ENCODE measurements around the gene WDR7. TPM values are rescaled to one million over a fixed set of nuclear protein-coding genes. Genes with fewer than 3 reads are reported as not detected.

The WDR7 gene
- total RNA-seq, 1 experiment from 2014 or later, result 5.1 TPM

DNA sequence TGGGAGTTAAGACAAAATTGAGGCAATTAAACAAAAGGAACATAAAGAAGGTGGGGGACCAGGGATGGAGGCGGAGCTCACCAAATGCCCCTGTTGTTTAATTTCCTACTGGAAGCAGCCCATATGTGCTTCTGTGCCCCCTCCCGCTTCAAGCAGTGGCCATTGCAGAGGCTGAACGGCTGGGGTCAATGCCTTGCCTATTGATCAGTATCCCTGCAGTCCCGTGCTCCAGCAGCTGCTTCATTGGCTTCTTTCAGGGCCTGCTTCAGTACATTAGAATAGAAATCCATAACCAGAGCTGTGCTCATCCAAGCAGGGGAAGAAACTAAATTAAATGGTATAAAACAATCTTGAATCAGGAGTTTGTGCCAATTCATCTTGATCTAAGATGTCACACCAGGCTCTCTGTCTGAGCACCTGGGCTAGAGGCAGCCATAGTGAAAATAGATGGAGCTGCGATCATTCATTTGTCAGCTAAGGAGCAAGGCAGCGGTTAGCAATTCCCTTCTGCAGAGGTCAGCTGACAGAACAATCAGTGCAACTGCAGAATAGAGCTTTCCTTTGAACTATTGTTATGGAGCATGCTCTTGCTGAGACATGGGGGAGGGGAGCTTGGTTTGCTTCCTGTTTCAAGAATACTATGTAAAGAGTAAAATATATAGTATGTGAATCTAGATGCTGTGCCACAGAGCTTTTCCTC, 222.4 kb downstream of the WDR7 start:
- DNase-seq (ENCODE audit: extremely low read depth, low read depth), result no peak

DNA sequence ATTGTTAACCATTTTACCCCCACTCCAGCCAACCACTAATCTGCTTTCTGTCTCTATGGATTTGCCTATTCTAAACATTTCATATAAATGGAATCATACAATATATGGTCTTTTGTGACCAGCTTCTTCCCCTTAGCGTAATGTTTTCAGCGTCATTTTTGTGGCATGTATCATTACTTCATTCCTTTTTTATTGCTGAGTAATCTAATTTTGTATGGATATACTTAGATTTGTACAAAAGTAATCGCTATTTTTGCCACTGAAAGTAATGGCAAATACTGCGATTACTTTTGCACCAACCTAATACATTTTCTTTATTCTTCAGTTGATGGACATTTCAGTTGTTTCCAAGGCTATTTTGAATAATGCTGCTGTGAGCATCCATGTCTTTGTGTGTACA, 227.6 kb downstream of the WDR7 start:
- no peak for DNase-seq (ENCODE audit: extremely low read depth, low read depth)

DNA sequence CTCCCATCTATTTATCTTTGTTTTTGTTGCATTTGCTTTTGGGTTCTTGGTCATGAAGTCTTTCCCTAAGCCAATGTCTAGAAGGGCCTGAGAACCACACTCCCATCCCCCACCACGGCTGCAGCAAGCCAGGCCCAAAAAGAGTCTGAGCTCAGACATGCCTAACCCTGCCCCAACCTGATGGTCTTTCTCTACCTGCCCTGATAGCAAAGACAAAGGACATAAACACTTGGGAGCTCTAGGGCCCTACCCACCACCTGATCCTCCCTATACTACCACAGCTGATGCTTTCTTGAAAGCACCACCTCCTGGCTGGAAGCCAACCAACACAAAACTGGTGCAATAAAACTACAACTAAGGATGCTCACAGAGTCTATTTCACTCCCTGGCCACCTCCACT, 233.4 kb downstream of the WDR7 start:
- no peak for DNase-seq (ENCODE audit: extremely low read depth, low read depth)

GRCh38 chr18:56888978-56889377, 237.8 kb downstream of the WDR7 start:
- no peak for DNase-seq (ENCODE audit: extremely low read depth, low read depth)

- DNase-seq (ENCODE audit: extremely low read depth, low read depth), result no peak
Observed at GRCh38 chr18:56889621-56890020, 238.5 kb downstream of the WDR7 start.

GRCh38 chr18:56890632-56891031, 239.5 kb downstream of the WDR7 start:
- DNase-seq (ENCODE audit: extremely low read depth, low read depth), result peak; percentile 26

DNA sequence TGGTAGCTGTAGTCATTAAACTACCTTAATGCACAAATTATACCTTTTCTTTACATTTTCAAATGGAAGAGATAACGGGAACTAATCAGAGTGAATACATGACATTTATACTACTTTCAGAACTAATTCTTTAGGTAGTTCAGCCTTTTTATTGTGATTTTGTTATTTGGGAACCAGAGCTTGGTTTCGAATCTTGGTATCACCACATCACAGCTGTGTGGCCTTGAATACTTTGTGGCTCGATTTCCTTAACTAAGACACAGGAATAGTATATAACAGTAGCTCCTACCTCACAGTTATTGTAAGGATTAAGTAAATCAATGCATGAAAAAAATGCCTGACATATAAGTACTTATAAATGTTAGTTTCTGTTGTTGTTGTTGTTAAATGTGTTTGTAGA, 240.0 kb downstream of the WDR7 start:
- no peak for DNase-seq (ENCODE audit: extremely low read depth, low read depth)

DNA sequence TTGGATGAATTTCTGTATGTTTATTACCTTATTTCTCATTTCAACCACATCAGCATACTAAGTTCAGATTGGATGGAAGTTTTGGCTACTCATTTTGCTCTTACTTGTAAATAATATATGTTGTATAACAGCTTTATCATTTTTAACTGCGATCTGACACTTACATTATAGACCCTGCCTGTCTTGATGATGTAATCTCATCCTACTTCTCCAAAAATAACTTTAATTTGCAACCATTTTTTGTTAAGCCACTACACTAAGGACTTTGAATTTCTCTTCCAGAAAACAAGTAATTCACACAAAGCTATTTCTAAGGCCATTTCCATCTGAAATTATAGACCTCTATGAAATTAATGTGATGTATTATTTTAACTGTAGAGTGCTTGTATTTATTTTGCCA, 240.7 kb downstream of the WDR7 start:
- DNase-seq (ENCODE audit: extremely low read depth, low read depth), result no peak

GRCh38 chr18:56897122-56897521, 246.0 kb downstream of the WDR7 start:
- no peak for DNase-seq (ENCODE audit: extremely low read depth, low read depth)

DNA sequence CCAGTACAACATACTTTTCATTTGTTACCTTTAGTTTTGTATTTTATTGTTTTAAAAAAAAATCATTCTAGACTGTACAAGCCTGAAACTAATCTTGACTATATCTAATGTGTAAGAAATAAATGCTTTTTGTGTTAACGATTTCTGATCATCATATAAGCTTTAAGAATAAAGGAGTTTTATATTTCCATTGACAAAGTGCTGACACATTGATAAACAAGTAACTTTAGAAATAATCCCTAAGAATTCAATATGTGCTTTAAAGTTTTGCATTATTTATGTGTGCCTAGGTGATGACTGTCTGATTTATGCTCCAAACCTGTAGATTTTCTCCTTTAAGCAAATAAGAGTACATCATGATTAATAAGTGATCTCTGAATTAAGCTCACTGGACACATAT, 248.5 kb downstream of the WDR7 start:
- DNase-seq (ENCODE audit: extremely low read depth, low read depth), result no peak

DNA sequence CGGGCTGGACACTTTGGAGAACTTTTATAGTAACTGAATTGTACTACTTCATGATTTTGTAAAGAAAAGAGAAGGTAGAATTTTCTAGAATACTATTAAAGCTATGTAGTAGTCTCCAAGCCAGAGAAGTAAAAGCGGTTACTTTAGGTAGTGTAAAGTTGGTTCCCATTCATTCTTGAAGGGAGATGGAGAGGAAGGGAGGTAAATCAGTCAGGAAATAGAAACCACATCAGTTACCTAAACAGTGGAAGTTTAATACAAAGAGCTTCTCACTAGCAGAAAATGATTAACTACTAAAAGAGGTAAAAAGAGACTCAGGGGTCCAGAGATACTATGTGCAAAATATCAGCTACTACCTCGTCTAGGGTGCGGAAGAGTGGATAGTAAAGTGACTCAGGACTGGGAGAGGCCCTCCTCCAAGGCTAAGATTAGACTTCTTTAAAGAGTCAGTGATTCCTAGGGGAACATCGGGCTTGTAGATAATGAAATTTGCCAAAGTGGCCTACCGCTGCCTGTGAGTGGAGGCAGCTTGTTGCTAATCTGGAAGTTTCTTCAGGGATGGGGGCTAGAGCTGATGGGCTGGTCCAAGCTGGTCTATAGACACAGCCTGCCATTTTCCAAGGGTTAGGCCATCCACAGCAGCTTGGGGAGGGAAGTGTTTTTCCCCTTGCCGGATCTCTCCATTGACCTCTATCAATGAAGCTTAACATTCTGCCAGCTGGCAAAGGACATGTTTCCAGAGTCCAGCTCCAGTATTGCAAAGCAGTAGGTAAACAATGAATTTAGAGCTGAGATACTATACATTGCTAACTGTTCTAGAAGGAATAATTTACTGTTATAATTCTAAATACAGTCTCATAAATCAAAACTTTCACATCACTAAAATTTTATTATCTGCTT, 249.3 kb downstream of the WDR7 start:
- DNase-seq (ENCODE audit: extremely low read depth, low read depth), result no peak

DNA sequence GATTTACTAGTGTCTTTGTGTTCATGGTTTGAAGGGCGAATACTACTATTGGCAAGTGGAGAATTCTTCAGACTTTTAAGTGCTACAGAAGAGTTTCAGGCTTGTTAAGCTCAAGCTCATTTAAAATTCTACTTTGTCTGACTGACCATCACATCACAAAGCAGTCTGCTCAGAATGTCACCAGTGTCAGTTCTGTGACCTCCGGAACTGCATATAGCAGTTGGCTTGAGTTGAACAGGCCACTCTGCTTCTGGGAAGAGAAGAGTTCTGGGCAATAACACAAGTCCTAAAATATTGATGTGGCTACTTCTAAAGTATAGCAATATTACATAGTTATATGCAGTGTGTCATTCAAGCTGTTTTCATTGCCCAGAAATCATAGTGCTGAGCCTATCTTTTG, 250.8 kb downstream of the WDR7 start:
- no peak for DNase-seq (ENCODE audit: extremely low read depth, low read depth)

DNA sequence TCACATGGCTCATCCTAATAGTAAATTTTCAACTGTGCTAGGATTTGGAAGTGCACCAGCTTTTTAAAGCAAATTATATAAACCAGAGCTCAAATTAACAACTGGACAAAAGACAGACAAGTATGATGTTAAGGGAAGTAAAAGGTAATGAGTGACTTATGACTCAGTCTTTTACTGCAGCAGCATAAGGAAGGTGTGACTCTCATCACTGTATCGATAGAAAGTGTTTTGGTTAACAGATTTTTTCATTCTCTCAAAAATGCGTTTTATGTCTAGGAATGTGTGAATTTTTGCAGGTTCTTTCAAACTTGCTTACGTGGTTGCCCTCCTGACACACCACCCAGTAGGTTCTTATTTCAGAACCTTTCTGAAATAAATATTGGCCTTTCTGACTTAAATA, 251.5 kb downstream of the WDR7 start:
- peak; percentile 2 for DNase-seq (ENCODE audit: extremely low read depth, low read depth)

DNA sequence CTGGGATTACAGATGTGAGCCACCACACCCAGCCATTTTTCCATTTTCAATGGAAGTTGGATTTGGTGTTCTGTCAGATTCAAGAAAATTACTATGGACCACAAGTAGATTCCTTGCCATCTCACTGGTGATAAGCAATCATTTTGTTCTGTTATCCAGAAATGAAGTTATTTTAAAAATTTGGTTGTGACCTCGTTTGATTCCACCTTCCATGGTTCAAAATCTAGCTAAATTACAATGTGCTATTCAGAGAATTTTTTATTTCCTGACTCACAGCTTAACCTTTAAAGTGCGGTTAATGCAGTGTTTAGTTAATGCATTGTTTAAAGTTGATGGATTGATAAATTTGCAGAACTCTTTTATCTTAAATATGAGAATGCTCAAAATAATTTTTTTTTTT, 252.5 kb downstream of the WDR7 start:
- no peak for DNase-seq (ENCODE audit: extremely low read depth, low read depth)

- no peak for DNase-seq (ENCODE audit: extremely low read depth, low read depth)
Observed at GRCh38 chr18:56907771-56908170, 256.6 kb downstream of the WDR7 start.

- no peak for DNase-seq (ENCODE audit: extremely low read depth, low read depth)
Observed at GRCh38 chr18:56910237-56910636, 259.1 kb downstream of the WDR7 start.

- no peak for DNase-seq (ENCODE audit: extremely low read depth, low read depth)
Observed at GRCh38 chr18:56910967-56911366, 259.8 kb downstream of the WDR7 start.

DNA sequence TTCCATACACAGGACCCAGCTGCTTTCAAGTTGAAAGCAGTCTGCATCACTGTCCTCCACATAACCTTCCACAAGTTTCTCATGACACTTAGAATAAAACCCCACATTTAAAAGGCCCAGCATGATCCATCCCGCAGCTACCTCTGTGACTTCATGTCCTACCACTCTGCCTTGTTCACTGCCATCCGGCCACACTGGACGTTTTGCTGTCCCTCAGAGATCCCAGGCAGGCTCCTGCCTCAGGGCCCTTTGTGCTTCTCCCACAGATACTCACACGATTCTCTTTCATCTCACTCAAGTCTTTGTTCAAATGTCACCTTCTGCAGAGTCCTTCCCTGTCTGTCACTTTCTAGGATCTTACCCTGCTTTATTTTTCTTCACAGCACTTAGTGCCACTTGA, 262.8 kb downstream of the WDR7 start:
- DNase-seq (ENCODE audit: extremely low read depth, low read depth), result no peak

GRCh38 chr18:56919190-56919589, 268.0 kb downstream of the WDR7 start:
- no peak for DNase-seq (ENCODE audit: extremely low read depth, low read depth)

DNA sequence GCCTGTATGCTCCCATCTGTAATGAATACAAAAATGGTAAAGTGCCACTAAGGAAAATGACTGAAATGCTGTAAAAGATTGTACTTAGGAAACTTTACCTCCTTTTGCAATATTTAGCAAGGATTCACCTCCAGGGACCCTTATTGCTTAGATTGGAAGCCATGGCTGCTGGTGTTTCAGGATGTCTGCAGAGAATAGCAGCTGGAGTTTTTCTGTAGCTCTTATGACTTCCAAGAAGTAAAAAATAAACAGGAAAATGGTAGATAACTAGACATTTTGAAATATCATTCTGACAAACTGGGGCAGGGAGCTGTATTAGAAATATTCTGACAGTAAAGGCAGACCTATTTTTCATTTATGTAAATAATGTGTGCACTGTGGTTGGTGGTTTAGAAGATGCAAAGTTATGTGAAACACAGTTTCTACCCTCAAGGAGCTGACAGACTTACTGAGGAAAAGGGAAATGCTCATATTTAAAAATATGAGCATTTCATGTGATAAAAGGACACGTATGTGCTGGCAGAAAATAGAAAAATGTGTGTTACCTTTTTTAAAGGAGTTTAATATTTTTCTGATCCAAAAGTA, 270.8 kb downstream of the WDR7 start:
- no peak for DNase-seq (ENCODE audit: extremely low read depth, low read depth)

- no peak for DNase-seq (ENCODE audit: extremely low read depth, low read depth)
Observed at GRCh38 chr18:56926734-56927133, 275.6 kb downstream of the WDR7 start.

DNA sequence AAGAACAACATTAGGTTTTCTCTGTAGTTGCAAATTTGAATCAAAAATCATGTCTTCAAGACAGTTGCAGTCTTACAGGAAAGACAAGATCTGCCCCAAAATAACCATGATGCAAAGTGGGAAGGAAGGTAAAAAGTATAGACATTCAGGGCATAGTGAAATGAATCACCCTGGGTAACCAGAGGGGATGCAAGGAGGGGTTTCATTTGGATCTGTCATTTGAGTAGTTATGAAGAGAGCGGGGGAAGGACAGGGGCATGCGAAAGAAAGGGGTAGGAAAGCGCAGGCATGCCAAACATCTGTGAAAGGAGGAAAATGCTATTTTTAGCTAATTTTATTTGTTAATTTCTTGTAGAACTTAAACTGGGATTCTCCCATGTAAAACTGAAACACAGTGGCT, 276.6 kb downstream of the WDR7 start:
- no peak for DNase-seq (ENCODE audit: extremely low read depth, low read depth)
